OCI-LY3 (cell line): ENCODE results near the gene PRDM11.

Source experiments
- H2AFZ ChIP-seq: fragments of 200-600, 300-600 bp; shearing (Covaris generic); 2 replicates; pipeline ENCODE4 v1.6.0; 2014; ENCODE audit warnings: antibody characterized with exemption, low read depth, low read length
- H3K27ac ChIP-seq: fragments of 200-600, 300-600 bp; sonication (generic); 2 replicates; pipeline ENCODE4 v1.5.1; 2014; ENCODE audit warnings: mild to moderate bottlenecking, low read length, moderate library complexity, mixed read lengths
- H3K27me3 ChIP-seq: fragments of 200-600, 300-600 bp; sonication (generic); 2 replicates; pipeline ENCODE4 v1.6.1; 2014; ENCODE audit warnings: low read depth, low read length, mixed read lengths
- H3K36me3 ChIP-seq: fragments of 200-600, 300-600 bp; sonication (generic); replicated peaks from 2 replicates; pipeline ENCODE3; 2014; ENCODE audit warnings: low read depth, low read length, mixed read lengths
- H3K4me1 ChIP-seq: fragments of 300-600, 200-600 bp; sonication (generic); 2 replicates; pipeline ENCODE4 v1.6.1; 2014; ENCODE audit warnings: low read length, mixed read lengths
- H3K4me2 ChIP-seq: fragments of 200-600, 300-600 bp; sonication (generic); 2 replicates; pipeline ENCODE4 v1.6.1; 2014; ENCODE audit warnings: low read length, mixed read lengths
- H3K4me3 ChIP-seq: fragments of 300-600, 200-600 bp; sonication (generic); 2 replicates; pipeline ENCODE4 v1.5.1; 2014; ENCODE audit warnings: antibody characterized with exemption, mild to moderate bottlenecking, low read length, moderate library complexity
- H3K79me2 ChIP-seq: fragments of 300-600, 200-600 bp; shearing (Covaris generic); 2 replicates; pipeline ENCODE4 v1.6.1; 2014; ENCODE audit warnings: mild to moderate bottlenecking, low read length, mixed read lengths
- H3K9ac ChIP-seq: fragments of 300-600, 200-600 bp; shearing (Covaris generic); 2 replicates; pipeline ENCODE4 v1.6.0; 2014; ENCODE audit warnings: mild to moderate bottlenecking, low read length, moderate library complexity
- H3K9me3 ChIP-seq: fragments of 200-600, 300-600 bp; shearing (Covaris generic); 2 replicates; pipeline ENCODE4 v1.6.1; 2014; ENCODE audit warnings: low read length, mixed read lengths; ENCODE audit not compliant: insufficient read depth
- H4K20me1 ChIP-seq: fragments of 200-600, 300-600 bp; sonication (generic); 2 replicates; pipeline ENCODE4 v1.6.1; 2016; ENCODE audit warnings: low read length, mixed read lengths; ENCODE audit not compliant: insufficient read depth
- EZH2phosphoT487 ChIP-seq: fragments of 200-600 bp; shearing (Covaris generic); IDR thresholded peaks from 2 replicates; pipeline ENCODE4 v1.6.1; 2018; ENCODE audit warnings: antibody characterized with exemption, mixed run types, low read depth
- TF ChIP-seq, protein P1 (sequence below): fragments of 200-600, 300-600 bp; sonication (generic); IDR thresholded peaks from 2 replicates; pipeline ENCODE4 v1.5.1; 2014; ENCODE audit warnings: antibody characterized with exemption, low read length, low read depth

The PRDM11 gene

DNA sequence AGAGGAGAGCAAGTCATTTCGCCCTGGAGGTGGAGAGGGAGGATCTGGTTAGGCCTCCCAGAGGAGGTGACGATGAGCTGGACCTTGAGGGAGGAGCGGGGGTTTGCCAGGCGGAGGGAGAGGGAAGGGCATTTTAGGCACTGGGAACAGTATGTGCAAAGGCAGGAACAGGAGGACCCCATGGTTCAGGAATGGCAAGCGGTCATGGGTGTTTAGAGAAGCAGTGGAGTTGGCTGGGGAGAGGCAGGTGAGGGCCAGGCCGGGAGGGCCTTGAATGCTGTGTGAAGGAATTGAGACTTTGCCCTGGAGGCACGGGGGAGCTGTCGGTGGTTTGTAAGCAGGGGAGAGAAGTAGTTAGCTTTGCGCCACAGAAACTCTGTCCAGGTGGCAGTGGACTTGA lies 10.3 kb downstream of the PRDM11 start:
- Histone ChIP-seq H3K9ac (no peak overlapping the region), H3K27me3 (no peaks in the 10 kb centered on the region), H3K36me3 (no peaks in the 10 kb centered on the region), H3K9me3 (no peaks in the 10 kb centered on the region), H3K4me3 (no peak overlapping the region), H3K27ac (no peak overlapping the region), H3K79me2 (no peaks in the 10 kb centered on the region), H4K20me1 (no peaks in the 10 kb centered on the region), H3K4me1 (no peaks in the 10 kb centered on the region), H3K4me2 (no peak overlapping the region), H2AFZ (no peak overlapping the region)
- TF ChIP-seq, protein P1, sequence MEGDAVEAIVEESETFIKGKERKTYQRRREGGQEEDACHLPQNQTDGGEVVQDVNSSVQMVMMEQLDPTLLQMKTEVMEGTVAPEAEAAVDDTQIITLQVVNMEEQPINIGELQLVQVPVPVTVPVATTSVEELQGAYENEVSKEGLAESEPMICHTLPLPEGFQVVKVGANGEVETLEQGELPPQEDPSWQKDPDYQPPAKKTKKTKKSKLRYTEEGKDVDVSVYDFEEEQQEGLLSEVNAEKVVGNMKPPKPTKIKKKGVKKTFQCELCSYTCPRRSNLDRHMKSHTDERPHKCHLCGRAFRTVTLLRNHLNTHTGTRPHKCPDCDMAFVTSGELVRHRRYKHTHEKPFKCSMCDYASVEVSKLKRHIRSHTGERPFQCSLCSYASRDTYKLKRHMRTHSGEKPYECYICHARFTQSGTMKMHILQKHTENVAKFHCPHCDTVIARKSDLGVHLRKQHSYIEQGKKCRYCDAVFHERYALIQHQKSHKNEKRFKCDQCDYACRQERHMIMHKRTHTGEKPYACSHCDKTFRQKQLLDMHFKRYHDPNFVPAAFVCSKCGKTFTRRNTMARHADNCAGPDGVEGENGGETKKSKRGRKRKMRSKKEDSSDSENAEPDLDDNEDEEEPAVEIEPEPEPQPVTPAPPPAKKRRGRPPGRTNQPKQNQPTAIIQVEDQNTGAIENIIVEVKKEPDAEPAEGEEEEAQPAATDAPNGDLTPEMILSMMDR, result no peak

DNA sequence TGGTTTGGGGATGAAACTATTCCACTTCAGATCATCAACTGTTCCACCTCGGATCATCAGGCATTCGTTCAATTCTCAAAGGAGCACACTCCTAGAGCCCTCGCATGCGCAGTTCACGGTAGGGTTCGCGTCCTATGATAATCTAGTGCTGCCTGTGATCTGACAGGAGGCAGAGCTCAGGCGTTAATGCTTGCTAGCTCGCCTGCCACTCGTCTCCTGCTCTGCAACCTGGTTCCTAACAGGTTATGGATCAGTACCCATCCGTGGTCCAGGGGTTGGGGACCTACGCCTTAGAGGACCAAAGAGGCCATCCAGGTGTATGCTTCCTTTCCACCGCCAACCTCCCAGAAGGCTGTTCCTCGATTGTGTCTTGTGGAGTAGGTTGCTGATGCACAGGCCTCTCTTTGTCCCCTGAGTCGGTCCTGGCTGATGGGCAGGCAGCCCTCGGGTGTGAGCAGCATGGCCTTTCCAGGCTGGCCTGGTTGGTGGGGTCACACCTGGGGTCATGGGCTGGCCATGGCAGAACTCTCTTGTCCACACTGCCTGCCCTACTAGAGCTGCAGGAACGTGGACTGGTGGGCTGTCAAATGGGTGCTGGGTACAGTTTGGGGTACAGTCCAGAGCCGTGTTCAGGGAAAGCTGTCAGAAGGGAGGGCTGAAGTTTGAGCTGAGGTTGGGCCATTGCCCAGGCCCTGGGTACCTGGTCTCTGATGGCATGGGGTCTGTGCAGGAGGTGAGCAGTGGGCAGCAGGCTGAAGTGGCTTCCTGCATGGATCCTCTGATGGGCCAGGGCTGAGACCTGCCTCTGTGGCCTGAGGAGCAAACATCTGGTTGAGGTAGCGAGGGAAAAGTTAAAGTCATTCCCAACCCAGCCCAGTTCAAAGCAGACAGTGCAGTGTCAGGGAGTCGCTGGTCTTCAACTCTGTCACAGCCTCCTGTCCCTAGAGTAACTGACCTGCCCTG lies 11.1 kb downstream of the PRDM11 start:
- Histone ChIP-seq H3K27ac (no peak overlapping the region), H3K79me2 (no peaks in the 10 kb centered on the region)

DNA sequence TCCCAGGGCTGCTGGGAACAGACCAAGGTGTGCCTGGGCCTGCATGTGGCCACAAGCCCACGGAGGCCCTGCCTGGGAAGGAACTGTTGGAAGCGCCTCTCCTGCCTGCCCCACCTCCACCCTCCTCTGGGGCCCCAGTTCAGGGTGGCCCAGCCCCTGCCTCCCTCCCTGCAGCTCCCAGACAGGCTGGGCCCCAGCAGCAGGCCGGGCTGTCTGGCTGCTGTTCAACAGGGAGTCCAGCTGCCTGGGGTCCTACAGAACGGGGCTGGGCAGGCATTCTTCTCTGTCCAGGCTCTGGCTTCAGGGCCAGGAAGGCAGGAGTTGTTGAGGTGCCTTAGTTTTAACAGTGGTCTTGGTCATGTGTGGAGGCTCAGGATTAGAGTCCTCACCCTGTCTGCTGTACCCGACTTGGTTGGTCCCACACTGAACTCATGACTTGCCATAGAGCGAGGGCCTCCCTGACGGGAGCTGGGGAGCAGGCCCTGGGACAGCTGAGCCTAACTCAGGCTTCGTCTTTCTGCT lies 11.8 kb downstream of the PRDM11 start:
- Histone ChIP-seq H3K9ac (no peak overlapping the region), H3K27me3 (no peaks in the 10 kb centered on the region), H3K4me3 (no peak overlapping the region), H4K20me1 (0 out of 2 replicates have a peak, but pooled peaks cover 4% of the 10 kb centered on the region), H3K27ac (no peak overlapping the region), H3K4me1 (no peaks in the 10 kb centered on the region), H3K79me2 (no peaks in the 10 kb centered on the region), H3K4me2 (no peak overlapping the region), H2AFZ (no peak overlapping the region), H3K36me3 (no peaks in the 10 kb centered on the region), H3K9me3 (no peaks in the 10 kb centered on the region)
- TF ChIP-seq EZH2phosphoT487, result no peak
- TF ChIP-seq, protein P1, result no peak

More for the DNA sequence above, 11.1 kb downstream of the PRDM11 start:
- Histone ChIP-seq H3K4me3 (no peak overlapping the region), H2AFZ (no peak overlapping the region), H3K9me3 (no peaks in the 10 kb centered on the region), H3K9ac (no peak overlapping the region), H4K20me1 (no peaks in the 10 kb centered on the region), H3K27me3 (no peaks in the 10 kb centered on the region), H3K4me1 (no peaks in the 10 kb centered on the region), H3K36me3 (no peaks in the 10 kb centered on the region), H3K4me2 (no peak overlapping the region)
- TF ChIP-seq, protein P1, result no peak
- no peak for TF ChIP-seq EZH2phosphoT487

DNA sequence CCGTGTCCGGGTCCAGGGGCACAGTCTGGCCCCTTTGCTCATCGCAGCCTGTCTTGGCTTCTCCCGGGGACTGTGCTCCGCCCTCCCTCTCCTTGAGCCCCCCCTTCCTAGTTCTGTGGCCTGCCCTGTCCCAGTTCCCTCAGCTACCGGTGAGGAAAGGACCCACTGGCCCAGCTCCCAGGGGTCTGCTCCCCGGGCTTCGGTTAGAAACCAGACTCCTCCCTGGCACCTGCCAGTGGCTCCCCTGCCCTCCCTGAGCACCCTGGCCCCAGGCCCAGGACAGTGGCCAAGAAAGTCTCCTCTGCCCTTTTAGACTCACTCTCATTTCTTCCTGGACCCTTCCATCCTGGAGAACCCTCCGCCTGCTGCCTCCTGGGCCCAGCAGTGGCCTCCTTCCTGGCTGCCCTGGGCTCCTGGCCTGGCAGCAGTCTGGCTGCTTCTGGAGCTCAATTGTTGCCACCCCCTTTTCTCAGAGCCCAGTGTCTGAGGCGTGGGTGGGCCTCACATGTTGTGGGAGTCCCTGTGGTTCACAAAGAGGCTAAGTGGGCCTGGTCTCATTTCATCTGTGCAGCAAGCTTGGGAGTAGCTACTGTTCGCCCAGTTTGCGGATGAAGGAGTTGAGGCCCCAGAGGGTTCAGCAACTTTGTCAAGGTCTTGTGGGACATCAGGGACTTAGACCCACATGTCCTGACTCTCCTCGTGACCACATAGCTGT lies 12.6 kb downstream of the PRDM11 start:
- H3K9me3 ChIP-seq, result no peaks in the 10 kb centered on the region
- peaks cover 7% of the 10 kb centered on the region for H3K4me1 ChIP-seq
- H3K4me3 ChIP-seq, result no peak overlapping the region
- H3K27me3 ChIP-seq, result no peaks in the 10 kb centered on the region
- no peaks in the 10 kb centered on the region for H3K36me3 ChIP-seq
- 0 out of 2 replicates have a peak, but pooled peaks cover 9% of the 10 kb centered on the region for H4K20me1 ChIP-seq
- TF ChIP-seq, protein P1, result no peak
- no peak for TF ChIP-seq EZH2phosphoT487
- H3K4me2 ChIP-seq, result no peak overlapping the region
- no peaks in the 10 kb centered on the region for H3K79me2 ChIP-seq
- no peak overlapping the region for H3K9ac ChIP-seq
- no peak overlapping the region for H3K27ac ChIP-seq
- no peak overlapping the region for H2AFZ ChIP-seq
